Thoracic aorta (tissue), 2 donors: ENCODE measurements around the gene LZTS2. TPM values are rescaled to one million over a fixed set of nuclear protein-coding genes. Genes with fewer than 3 reads are reported as not detected.

Experiments used
- ATAC-seq: fragments of 150-250 bp; one replicate; pipeline ENCODE4 v1.8.0; 2017; ENCODE audit warnings: low read depth; ENCODE audit not compliant: insufficient number of reproducible peaks, low FRiP score
- DNase-seq: peaks from one replicate; pipeline ENCODE4 v3.0.0-alpha.2; 2020; ENCODE audit warnings: low spot score
- H3K27ac ChIP-seq, 2 donors: fragments of 200-600 bp; sonication (generic); 1 replicate in 1 of 2; 2 replicates in 1 of 2; pipeline ENCODE4 v1.5.1; 2016; ENCODE audit warnings: mild to moderate bottlenecking in 2 of 2, moderate library complexity in 2 of 2
- H3K27me3 ChIP-seq: fragments of 200-600 bp; sonication (generic); replicated peaks from 2 replicates; pipeline ENCODE4 v1.6.0; 2016; ENCODE audit warnings: mild to moderate bottlenecking; ENCODE audit not compliant: insufficient read depth
- H3K36me3 ChIP-seq: fragments of 200-600 bp; sonication (generic); one replicate; pipeline ENCODE4 v1.5.1; 2016
- H3K4me1 ChIP-seq, 2 donors: fragments of 200-600 bp; sonication (generic); 1 replicate in 1 of 2; 2 replicates in 1 of 2; pipeline versions ENCODE4 v1.5.1 to v1.6.0; 2016; ENCODE audit warnings: low read depth in 2 of 2, mild to moderate bottlenecking in 1 of 2; ENCODE audit not compliant: control insufficient read depth in 1 of 2
- H3K4me3 ChIP-seq: fragments of 200-600 bp; sonication (generic); 2 replicates; pipeline ENCODE4 v1.5.1; 2016; ENCODE audit warnings: mild to moderate bottlenecking
- H3K9me3 ChIP-seq: fragments of 200-600 bp; sonication (generic); 2 replicates; pipeline ENCODE4 v1.5.1; 2016
- total RNA-seq, 2 donors: library from RNA; depleted of rRNA; stranded (reverse); fragments of >200 nt; gene quantifications; one replicate each; pipeline versions ENCODE4 v1.1.0 to v1.2.3, GENCODE V29; 2016
- TF ChIP-seq, protein P1 (sequence below): fragments of 200-600 bp; sonication (generic); IDR thresholded peaks from one replicate; pipeline ENCODE4 v1.5.1; 2019; ENCODE audit warnings: antibody characterized with exemption

Gene LZTS2
- total RNA-seq, 2 donors from 2014 or later: 127 to 165 TPM

DNA sequence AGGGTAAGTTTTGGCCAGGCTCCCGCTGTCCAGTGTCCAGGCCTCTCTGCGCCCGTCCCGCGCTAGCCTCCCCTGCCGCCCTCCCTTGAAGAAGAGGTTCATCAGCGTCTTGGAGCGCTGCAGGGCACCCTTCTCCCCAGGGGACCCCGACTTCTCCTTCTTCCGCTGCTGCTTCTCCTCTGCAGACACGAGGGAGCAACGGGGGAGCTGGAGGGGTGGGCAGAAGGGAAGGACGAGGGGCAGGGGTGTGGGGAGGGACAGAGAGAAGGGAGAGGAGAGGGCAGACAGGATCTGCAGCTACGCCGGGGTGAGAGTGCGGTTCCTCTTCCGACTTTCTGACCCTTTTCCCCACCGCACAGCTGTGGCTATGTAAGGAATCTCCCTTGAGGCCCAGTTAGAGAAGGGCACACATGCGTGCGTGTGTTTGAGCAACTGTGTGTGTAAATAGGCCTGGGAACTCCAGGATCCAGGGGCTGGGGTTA is 18.6 kb downstream of the LZTS2 start:
- ATAC-seq: no peak
- no peak for DNase-seq
- H3K4me3 ChIP-seq: no peak overlapping the region
- H3K4me1 ChIP-seq: peaks cover 0 to 11% of the 10 kb centered on the region in 2 donors
- H3K9me3 ChIP-seq: no peaks in the 10 kb centered on the region
- no peak overlapping the region for H3K27ac ChIP-seq
- no peaks in the 10 kb centered on the region for H3K27me3 ChIP-seq
- no peaks in the 10 kb centered on the region for H3K36me3 ChIP-seq
- TF ChIP-seq, protein P1, sequence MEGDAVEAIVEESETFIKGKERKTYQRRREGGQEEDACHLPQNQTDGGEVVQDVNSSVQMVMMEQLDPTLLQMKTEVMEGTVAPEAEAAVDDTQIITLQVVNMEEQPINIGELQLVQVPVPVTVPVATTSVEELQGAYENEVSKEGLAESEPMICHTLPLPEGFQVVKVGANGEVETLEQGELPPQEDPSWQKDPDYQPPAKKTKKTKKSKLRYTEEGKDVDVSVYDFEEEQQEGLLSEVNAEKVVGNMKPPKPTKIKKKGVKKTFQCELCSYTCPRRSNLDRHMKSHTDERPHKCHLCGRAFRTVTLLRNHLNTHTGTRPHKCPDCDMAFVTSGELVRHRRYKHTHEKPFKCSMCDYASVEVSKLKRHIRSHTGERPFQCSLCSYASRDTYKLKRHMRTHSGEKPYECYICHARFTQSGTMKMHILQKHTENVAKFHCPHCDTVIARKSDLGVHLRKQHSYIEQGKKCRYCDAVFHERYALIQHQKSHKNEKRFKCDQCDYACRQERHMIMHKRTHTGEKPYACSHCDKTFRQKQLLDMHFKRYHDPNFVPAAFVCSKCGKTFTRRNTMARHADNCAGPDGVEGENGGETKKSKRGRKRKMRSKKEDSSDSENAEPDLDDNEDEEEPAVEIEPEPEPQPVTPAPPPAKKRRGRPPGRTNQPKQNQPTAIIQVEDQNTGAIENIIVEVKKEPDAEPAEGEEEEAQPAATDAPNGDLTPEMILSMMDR: no peak

DNA sequence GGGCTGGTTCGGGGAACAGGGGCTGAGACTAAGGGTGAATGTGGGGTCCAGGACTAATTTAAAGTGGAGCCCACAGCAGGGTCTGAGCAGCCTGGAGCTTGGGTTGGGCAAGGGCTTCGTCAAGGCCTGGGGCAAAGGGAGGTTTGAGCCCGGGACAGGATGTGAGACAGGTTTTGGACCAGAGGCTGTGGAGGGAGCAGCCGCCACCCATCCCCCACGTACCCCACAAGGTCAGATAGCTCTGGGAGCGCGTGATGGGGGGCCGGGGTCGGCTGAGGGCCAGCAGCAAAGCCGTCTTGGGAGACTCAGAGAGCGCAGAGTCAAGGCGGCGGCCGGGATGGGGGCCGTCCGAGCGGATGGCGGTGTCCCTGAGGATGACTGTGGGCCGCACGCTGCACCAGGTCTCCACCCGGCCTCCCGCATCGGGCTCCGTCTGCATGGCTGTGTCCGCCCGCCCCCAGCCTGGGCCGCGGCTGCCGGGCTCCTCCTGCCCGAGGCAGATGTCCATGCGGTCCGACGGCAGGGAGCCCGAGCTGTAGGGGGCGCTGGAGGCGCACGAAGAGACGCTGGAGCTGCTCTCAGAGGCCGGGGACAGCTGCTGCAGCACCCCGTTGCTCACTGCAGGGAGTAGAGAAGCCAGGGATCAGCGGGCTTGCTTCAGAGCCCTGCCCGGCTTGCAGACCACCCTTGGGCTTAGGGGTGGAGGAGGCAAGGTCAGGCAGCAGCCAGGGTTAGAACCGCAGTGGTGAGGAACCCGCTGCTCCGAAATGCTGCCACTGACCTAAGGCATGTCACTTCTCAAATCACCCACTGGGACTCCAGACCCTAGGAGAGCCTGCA is 19.2 kb downstream of the LZTS2 start:
- no peak for ATAC-seq
- no peak overlapping the region for H3K27ac ChIP-seq
- TF ChIP-seq, protein P1: peak; percentile 66
- H3K27me3 ChIP-seq: no peaks in the 10 kb centered on the region
- H3K9me3 ChIP-seq: no peaks in the 10 kb centered on the region
- H3K4me3 ChIP-seq: peak overlapping the region; percentile 20
- H3K4me1 ChIP-seq: peaks cover 0 to 4% of the 10 kb centered on the region in 2 donors
- peak; percentile 36 for DNase-seq
- no peaks in the 10 kb centered on the region for H3K36me3 ChIP-seq

DNA sequence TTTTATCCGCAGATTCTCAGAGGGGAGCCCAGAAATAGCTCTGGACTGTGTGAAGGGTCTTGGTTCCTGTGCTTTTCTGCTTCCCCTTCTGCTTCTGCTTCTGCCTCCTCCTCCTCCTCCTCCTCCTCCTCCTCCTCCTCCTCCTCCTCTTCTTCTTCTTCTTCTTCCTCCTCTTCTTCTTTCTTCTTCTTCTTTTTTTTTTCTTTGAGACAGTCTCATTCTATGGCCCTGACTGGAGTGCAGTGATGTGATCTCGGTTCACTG is 19.8 kb downstream of the LZTS2 start:
- Histone ChIP-seq H3K27me3 (no peaks in the 10 kb centered on the region), H3K4me1 (no peaks in the 10 kb centered on the region), H3K27ac (no peak overlapping the region), H3K36me3 (no peaks in the 10 kb centered on the region), H3K4me3 (no peak overlapping the region), H3K9me3 (no peaks in the 10 kb centered on the region)
- no peak for DNase-seq
- ATAC-seq: no peak
- TF ChIP-seq, protein P1: no peak

DNA sequence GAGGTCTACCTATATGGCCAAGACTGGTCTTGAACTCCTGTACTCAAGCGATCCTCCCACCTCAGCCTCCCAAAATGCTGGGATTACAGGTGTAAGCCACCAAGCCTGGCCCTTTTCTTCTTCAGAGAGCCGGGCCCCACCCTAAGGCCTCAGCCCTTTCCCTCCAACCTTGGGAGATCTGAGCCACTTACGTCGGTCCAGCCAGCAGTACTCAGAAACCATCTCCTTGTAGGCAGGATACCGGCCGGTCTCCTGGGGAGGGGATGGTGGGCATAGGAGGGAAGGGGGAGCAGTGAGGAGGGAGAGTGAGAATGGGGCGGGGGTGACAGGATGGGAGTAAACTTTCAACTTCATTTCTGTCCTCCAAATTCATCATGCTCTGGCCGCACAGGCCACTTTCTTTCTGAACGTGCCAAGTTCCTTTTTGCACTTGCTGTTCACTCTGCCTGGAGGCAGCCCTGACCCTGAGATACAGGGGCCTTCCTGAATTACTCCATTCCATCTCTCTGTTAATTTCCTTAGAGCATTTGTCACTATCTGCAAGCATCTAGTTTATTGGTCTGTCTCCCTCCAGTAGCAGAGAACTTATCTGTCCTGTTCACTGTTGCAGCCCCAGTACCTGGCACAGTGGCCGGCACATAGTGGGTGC is 20.9 kb downstream of the LZTS2 start:
- H3K36me3 ChIP-seq: no peaks in the 10 kb centered on the region
- no peak overlapping the region for H3K27ac ChIP-seq
- TF ChIP-seq, protein P1: no peak
- H3K4me1 ChIP-seq: no peaks in the 10 kb centered on the region
- H3K9me3 ChIP-seq: no peaks in the 10 kb centered on the region
- DNase-seq: no peak
- no peaks in the 10 kb centered on the region for H3K27me3 ChIP-seq
- no peak overlapping the region for H3K4me3 ChIP-seq
- ATAC-seq: no peak

DNA sequence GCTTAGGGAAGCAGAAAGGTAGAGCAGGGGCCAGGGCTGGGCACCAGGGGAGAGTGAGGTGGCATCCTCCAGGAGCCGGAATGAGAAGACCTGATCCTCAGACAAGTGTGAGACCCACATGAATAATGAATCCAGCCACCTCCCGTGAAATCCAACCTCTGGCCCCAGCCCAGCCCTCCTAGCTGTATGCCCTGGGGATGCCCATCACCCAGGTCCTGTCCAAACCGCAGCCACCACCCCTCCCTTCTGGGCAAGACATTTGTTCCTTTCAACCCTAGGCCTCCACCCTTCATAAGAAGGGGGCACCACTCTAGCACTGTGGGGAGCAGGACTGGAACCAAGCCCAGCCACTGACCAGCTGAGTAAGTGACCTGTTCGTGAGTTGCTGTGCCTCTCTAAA is 21.6 kb downstream of the LZTS2 start:
- Histone ChIP-seq H3K4me1 (no peaks in the 10 kb centered on the region), H3K4me3 (no peak overlapping the region), H3K27me3 (no peaks in the 10 kb centered on the region), H3K36me3 (no peaks in the 10 kb centered on the region), H3K9me3 (no peaks in the 10 kb centered on the region), H3K27ac (no peak overlapping the region)
- TF ChIP-seq, protein P1: no peak
- DNase-seq: no peak
- ATAC-seq: no peak
